K562 (cell line): Measurements from ENCODE around the gene SPATA13. TPM values are rescaled to one million over a fixed set of nuclear protein-coding genes. Genes with fewer than 3 reads are reported as not detected.

Experiments
- ATAC-seq: fragments of 200-7000 bp; cut with Tn5 transposase; 3 replicates; pipeline ENCODE4 v1.9.1; 2020; ENCODE audit warnings: moderate library complexity
- BruUV-seq: library from RNA; stranded (reverse); fragments of 400-500 nt; replicated peaks from 2 replicates; lab custom pipeline; 2021; lab: Mats Ljungman, UMichigan
- CTCF ChIA-PET: fragments of 300-600 bp; formaldehyde crosslinking; extraction: SDS; loops from one replicate; lab custom pipeline; 2021; ENCODE audit warnings: low intra/inter-chr PET ratio; lab: Yijun Ruan, JAX
- POLR2A ChIA-PET: fragments of 300-600, 350-650 bp; sonication (Branson Sonifier 250); formaldehyde crosslinking; extraction: SDS; loops from one replicate; lab custom pipeline; 2021; ENCODE audit warnings: antibody characterized with exemption, inconsistent platforms; lab: Yijun Ruan, JAX
- DNase-seq, 4 experiments: peaks; one replicate each; pipeline versions ENCODE4 v3.0.0 to v3.0.0-alpha.2; 2011 to 2018; ENCODE audit warnings: low spot score in 3 of 4, mixed read lengths in 3 of 4; ENCODE audit errors: extremely low read depth in 1 of 4
- FAIRE-seq: peaks from 2 replicates; lab custom pipeline; 2011; peaks lifted over from hg19 to GRCh38; lab: Jason Lieb, UNC
- H2AFZ ChIP-seq: 2 replicates; pipeline ENCODE4 v1.6.0; 2011; ENCODE audit warnings: low read depth, low read length, control low read depth, inconsistent platforms
- H3K27ac ChIP-seq: fragments of 200-600 bp; 3 replicates; pipeline ENCODE4 v1.8.0; 2011; ENCODE audit warnings: low read depth, mild to moderate bottlenecking, control low read depth, inconsistent platforms, low read length, moderate library complexity, mixed read lengths; ENCODE audit errors: extremely low read depth
- H3K27me3 ChIP-seq, 2 experiments: fragments of 300-600 bp in 1 of 2; 2 replicates in 1 of 2; 3 replicates in 1 of 2; pipeline versions ENCODE4 v1.6.0 to v1.8.0; 2011; ENCODE audit warnings: inconsistent platforms in 2 of 2, low read length in 2 of 2, mild to moderate bottlenecking in 1 of 2, mixed read lengths in 1 of 2, moderate library complexity in 1 of 2; ENCODE audit not compliant: control insufficient read depth in 2 of 2, insufficient read depth in 2 of 2
- H3K36me3 ChIP-seq: fragments of 300-600 bp; 3 replicates; pipeline ENCODE4 v1.8.0; 2011; ENCODE audit warnings: mild to moderate bottlenecking, low read length, inconsistent platforms; ENCODE audit not compliant: control insufficient read depth, insufficient read depth
- H3K4me1 ChIP-seq, 2 experiments: fragments of 200-600 bp in 1 of 2; replicated peaks in 1 of 2; 2 replicates in 1 of 2; 3 replicates in 1 of 2; pipeline versions ENCODE4 v1.5.1 to v1.8.0; 2011; ENCODE audit warnings: inconsistent platforms in 2 of 2, low read length in 2 of 2, mild to moderate bottlenecking in 1 of 2, mixed read lengths in 1 of 2, moderate library complexity in 1 of 2; ENCODE audit not compliant: control insufficient read depth in 2 of 2, insufficient read depth in 2 of 2
- H3K4me2 ChIP-seq: 2 replicates; pipeline ENCODE4 v1.6.1; 2011; ENCODE audit warnings: low read length, control low read depth, inconsistent platforms, mixed read lengths; ENCODE audit not compliant: insufficient read depth
- H3K4me3 ChIP-seq: fragments of 200-600 bp; sonication (generic), shearing (Covaris generic); 2 replicates; pipeline ENCODE4 v1.5.1; 2016; ENCODE audit warnings: control low read depth, inconsistent platforms
- H3K79me2 ChIP-seq: fragments of 200-600 bp; 3 replicates; pipeline ENCODE4 v1.8.0; 2011; ENCODE audit warnings: low read length, inconsistent platforms; ENCODE audit not compliant: control insufficient read depth, insufficient read depth
- H3K9ac ChIP-seq, 2 experiments: 2 replicates each; pipeline versions ENCODE4 v1.6.0 to v1.6.1; 2011; ENCODE audit warnings: low read depth in 2 of 2, low read length in 2 of 2, control low read depth in 1 of 2, inconsistent platforms in 1 of 2, mild to moderate bottlenecking in 1 of 2, mixed read lengths in 1 of 2; ENCODE audit not compliant: insufficient read depth in 1 of 2
- H3K9me1 ChIP-seq: one replicate; pipeline ENCODE4 v1.6.0; 2011; ENCODE audit warnings: inconsistent platforms, mild to moderate bottlenecking, low read length, moderate library complexity; ENCODE audit not compliant: control insufficient read depth, insufficient read depth
- H3K9me3 ChIP-seq: replicated peaks from 2 replicates; pipeline ENCODE4 v1.5.1; 2011; ENCODE audit warnings: low read depth, low read length, inconsistent platforms; ENCODE audit not compliant: control insufficient read depth, insufficient read depth
- H4K20me1 ChIP-seq: replicated peaks from 2 replicates; pipeline ENCODE4 v1.6.1; 2011; ENCODE audit warnings: low read length, inconsistent platforms, mixed read lengths; ENCODE audit not compliant: control insufficient read depth, insufficient read depth
- CAMTA2 ChIP-seq: fragments of 250-450 bp; sonication (Bioruptor Pico); conservative IDR thresholded peaks from 2 replicates; pipeline ENCODE4 v1.5.1; 2022
- CHD1 ChIP-seq: fragments of 200-600 bp; sonication (generic); IDR thresholded peaks from one replicate; pipeline ENCODE4 v1.6.1; 2012; ENCODE audit warnings: mild to moderate bottlenecking, moderate library complexity, low read length, inconsistent platforms
- FOSL1 ChIP-seq: fragments of 200-800 bp; sonication (Bioruptor generic); conservative IDR thresholded peaks from 2 replicates; pipeline ENCODE4 v1.6.1; 2016; ENCODE audit warnings: missing genetic modification characterization, missing compliant biosample characterization
- FOXJ3 ChIP-seq: sonication (generic); formaldehyde crosslinking; IDR thresholded peaks from 2 replicates; pipeline ENCODE4 v1.4.0; 2020; ENCODE audit warnings: mild to moderate bottlenecking, missing genetic modification reagents
- GATAD2B ChIP-seq: fragments of 450-650 bp; IDR thresholded peaks from 2 replicates; pipeline ENCODE4 v1.6.1; 2017; ENCODE audit warnings: mild to moderate bottlenecking, borderline replicate concordance
- NCOA2 ChIP-seq, 2 experiments: fragments of 450-650 bp; IDR thresholded peaks; 2 replicates each; pipeline ENCODE4 v1.6.1; 2018; ENCODE audit warnings: mild to moderate bottlenecking in 2 of 2, moderate library complexity in 1 of 2; ENCODE audit not compliant: partially characterized antibody in 2 of 2
- NCOR1 ChIP-seq: fragments of 450-650 bp; IDR thresholded peaks from 2 replicates; pipeline ENCODE4 v1.6.1; 2016; ENCODE audit warnings: mild to moderate bottlenecking, moderate library complexity
- PPARD ChIP-seq: fragments of 250-450 bp; sonication (Bioruptor Pico); IDR thresholded peaks from 2 replicates; pipeline ENCODE4 v1.8.0; 2022; ENCODE audit warnings: inconsistent platforms, mild to moderate bottlenecking, moderate library complexity
- RERE ChIP-seq: sonication (generic); formaldehyde crosslinking; IDR thresholded peaks from 2 replicates; pipeline ENCODE4 v1.8.0; 2023; ENCODE audit warnings: missing genetic modification reagents, mild to moderate bottlenecking, borderline replicate concordance
- SMARCA4 ChIP-seq: fragments of 450-650 bp; IDR thresholded peaks from 2 replicates; pipeline ENCODE4 v1.6.1; 2016
- TAF15 ChIP-seq: fragments of 200-400 bp; formaldehyde crosslinking; IDR thresholded peaks from 2 replicates; pipeline ENCODE4 v1.6.1; 2017; ENCODE audit warnings: mild to moderate bottlenecking, low read depth, low read length, moderate library complexity
- YBX1 ChIP-seq: fragments of 450-650 bp; IDR thresholded peaks from 2 replicates; pipeline ENCODE4 v1.7.1; 2016; ENCODE audit warnings: mild to moderate bottlenecking
- ZNF165 ChIP-seq: fragments of 250-450 bp; sonication (Bioruptor Pico); IDR thresholded peaks from 2 replicates; pipeline ENCODE4 v1.4.0; 2020; ENCODE audit warnings: borderline replicate concordance
- ZNF57 ChIP-seq: fragments of 450-650 bp; formaldehyde crosslinking; IDR thresholded peaks from 2 replicates; pipeline ENCODE4 v1.4.0; 2020; ENCODE audit warnings: mild to moderate bottlenecking, moderate library complexity
- ZNF75A ChIP-seq: fragments of 450-650 bp; formaldehyde crosslinking; IDR thresholded peaks from 2 replicates; pipeline ENCODE4 v1.4.0; 2020; ENCODE audit warnings: mild to moderate bottlenecking
- WGBS: fragments of 100-300 bp; shearing (Covaris generic); methylation state at CpG from one replicate; pipeline ENCODE4 v1.1.6; 2016; ENCODE audit warnings: low coverage, mixed read lengths; ENCODE audit not compliant: insufficient coverage; ENCODE audit errors: missing lambda C conversion rate; 5-methylcytosine and 5-hydroxymethylcytosine counted together
- in situ Hi-C: fragments of 300-500 bp; cut with MboI; formaldehyde crosslinking; loops from 4 replicates; pipeline ENCODE4 v1.15.0; 2018; ENCODE audit warnings: inconsistent platforms, mixed read lengths
- intact Hi-C: fragments of 100-400 bp; cut with micrococcal nuclease; formaldehyde crosslinking; loops from 2 replicates; pipeline ENCODE4 v1.14.2; 2022
- polyA plus RNA-seq, 8 experiments: library from polyadenylated mRNA; depleted of rRNA in 4 of 8; stranded (reverse) in 5 of 8; unstranded in 3 of 8; fragments of >200 nt; fragmentation: Nextera tagmentation in 2 of 8; fragmentation: Illumina TruSeq in 1 of 8; extraction: Ambion mirVana in 2 of 8; extraction: Trizol in 1 of 8; gene quantifications; 2 replicates each; pipeline versions ENCODE4 v1.2.1 to v1.2.3, GENCODE V29; 2011 to 2014; ENCODE audit warnings: inconsistent platforms in 1 of 8, missing spikeins in 1 of 8
- total RNA-seq, 7 experiments: library from RNA; depleted of rRNA in 6 of 7; stranded (reverse); fragments of >200 nt in 6 of 7; fragmentation: Illumina TruSeq in 2 of 7; extraction: Trizol in 2 of 7; gene quantifications; 2 replicates each; pipeline versions ENCODE4 v1.2.1 to v1.2.3, GENCODE V29; 2011 to 2021; ENCODE audit warnings: low replicate concordance in 1 of 7

Gene SPATA13
- total and polyA plus RNA-seq, 9 of the 15 experiments (the other 6 are each of a cell fraction or from before 2014, with no cell fraction given): 0.08 to 0.99 (median 0.21) TPM; not detected in 2

- Histone ChIP-seq H3K4me1 (no peaks in the 10 kb centered on the region), H3K9ac (no peak overlapping the region), H3K4me2 (no peak overlapping the region), H3K27me3 (peaks cover 0 to 35% of the 10 kb centered on the region in 2 experiments; a peak in 2 of 5 replicates), H3K36me3 (no peaks in the 10 kb centered on the region), H3K9me3 (no peaks in the 10 kb centered on the region), H4K20me1 (no peaks in the 10 kb centered on the region), H3K27ac (no peak overlapping the region), H3K4me3 (no peak overlapping the region), H3K79me2 (no peaks in the 10 kb centered on the region), H3K9me1 (no peaks in the 10 kb centered on the region), H2AFZ (no peak overlapping the region)
- intact Hi-C loops: no loop called here
- in situ Hi-C loops: no loop called here
- ChIA-PET CTCF (no interaction called here), POLR2A (no interaction called here)
- WGBS: 0% methylated on average over 2 of the region's 2 CpGs
- no peak for TF ChIP-seq YBX1
- no peak for TF ChIP-seq ZNF165
- no peak for TF ChIP-seq ZNF57 (CRISPR knock-in tag)
- no peak for TF ChIP-seq NCOR1
- TF ChIP-seq RERE: no peak
- TF ChIP-seq GATAD2B: no peak
- no peak for TF ChIP-seq NCOA2 (IDR thresholded peaks at IDR 0.05; ENCODE audit: partially characterized antibody in 2 of 2)
- no peak for TF ChIP-seq SMARCA4
- no peak for TF ChIP-seq PPARD (CRISPR knock-in tag)
- TF ChIP-seq CAMTA2 (CRISPR knock-in tag): no peak
- TF ChIP-seq ZNF75A (CRISPR knock-in tag): no peak
- no peak for TF ChIP-seq CHD1
- TF ChIP-seq FOSL1: no peak
- no peak for TF ChIP-seq TAF15
- TF ChIP-seq FOXJ3 (CRISPR knock-in tag): no peak
- BruUV-seq: no TSS peak
- no peak for ATAC-seq
- DNase-seq: no peak
- no peak for FAIRE-seq
These were observed 6.0 kb downstream of the SPATA13 start for GRCh38 chr13:24166561-24166960.
